ENCODE data around the gene FANCI.

DNA sequence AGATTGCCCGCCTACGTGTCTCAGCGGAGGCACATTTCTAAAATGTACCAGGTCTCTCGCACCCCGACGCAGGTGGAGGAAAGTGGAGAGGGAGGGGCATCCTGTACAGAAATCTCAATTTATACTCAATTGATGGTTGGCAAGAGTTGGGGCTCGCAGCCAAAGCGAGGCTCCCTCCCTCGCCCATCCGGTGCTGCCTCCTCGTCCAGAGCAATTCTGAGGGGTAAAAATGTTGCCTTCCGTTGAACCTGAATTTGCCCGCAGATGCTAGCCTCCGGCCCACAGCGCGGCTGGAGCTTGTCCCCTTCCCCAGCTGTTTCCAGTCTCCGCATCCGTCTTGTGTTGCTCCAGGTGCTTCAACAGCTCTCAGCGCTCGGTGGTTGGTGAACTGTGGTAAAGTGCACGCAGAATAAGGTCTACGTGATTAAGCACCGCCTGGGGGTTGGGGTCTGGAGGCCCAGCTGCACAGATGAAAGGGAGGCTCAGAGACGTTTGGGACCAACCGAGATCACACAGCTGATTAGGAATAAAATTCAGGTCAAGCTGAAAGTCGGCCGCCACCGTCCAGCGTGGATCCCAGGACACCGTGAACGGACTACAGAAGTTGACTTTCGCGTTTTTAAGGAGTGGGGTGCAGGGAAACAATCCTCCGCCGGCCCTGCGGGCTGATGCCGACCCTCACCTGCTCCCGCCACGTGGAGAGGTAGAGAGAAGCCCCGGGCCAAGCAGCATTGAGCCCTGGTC is 91.7 kb downstream of the FANCI start:
- TF ChIP-seq CTCF (IDR thresholded peaks at IDR 0.05; ENCODE audit: low read depth, low read length) (no peak), EZH2phosphoT487 (IDR thresholded peaks at IDR 0.05; ENCODE audit: low read depth) (no peak)

All from OCI-LY3 (cell line).